Fibroblast of skin of scalp (primary cell): ENCODE results near the gene DHCR24.
"Not testable (repeated sequence)": the region's sequence is repeated elsewhere in the genome, so short reads cannot be mapped to it uniquely, and the experiment has no call there.

Experiments used
- DNase-seq: peaks from one replicate; pipeline ENCODE4 v3.0.0-alpha.2; 2013

DHCR24 gene

DNA sequence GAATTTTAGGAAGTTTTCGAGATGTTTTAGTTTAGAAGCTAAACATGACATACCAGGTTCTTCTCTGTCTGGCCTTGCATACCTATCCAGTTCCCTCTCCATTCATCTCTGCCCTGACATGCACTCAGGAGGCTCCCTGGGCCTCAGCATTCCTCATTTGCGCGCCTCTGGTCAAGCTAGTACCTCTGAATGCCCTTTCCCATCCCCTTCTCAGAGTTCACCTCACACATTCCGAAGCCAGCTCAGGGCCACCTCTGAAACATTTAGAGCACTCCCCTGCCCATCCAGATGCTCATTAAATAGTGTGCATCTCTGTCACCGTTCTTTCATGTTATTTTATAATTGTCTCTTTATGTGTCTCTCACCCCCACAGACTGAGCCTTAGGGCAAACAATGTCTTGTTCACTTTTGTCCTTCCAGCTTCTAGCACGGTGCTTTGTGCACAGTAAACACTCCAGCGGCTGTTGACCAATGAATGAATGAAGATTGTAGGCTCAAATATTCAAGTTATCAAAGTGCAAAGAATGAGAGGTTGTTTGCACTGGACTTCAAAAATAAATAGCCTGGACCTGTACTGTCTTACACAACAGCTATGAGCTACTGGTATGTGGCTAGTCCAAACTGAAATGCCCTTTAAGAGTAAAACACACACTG, 1.2 kb upstream of the DHCR24 start:
- DNase-seq = no peak

DNA sequence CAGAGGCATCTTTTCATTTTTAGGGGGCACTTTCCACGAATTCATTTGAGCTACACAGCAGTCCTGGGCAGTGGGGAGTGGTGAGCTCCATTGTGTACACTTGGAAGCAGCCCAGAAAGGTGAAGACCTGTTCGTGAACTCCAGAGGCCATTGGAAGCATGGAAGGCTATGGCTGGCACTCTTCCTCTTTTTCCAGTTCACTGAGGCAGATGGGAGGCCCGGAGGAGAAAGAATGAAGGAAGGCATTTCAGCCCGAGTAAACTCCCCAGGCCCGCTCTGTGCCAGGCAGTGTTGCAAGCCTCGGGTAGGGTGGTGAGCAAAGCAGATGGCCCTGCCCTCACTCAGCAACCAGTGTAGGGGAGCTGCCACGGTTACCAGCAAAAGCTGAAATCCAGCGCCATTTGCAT, 673 bp upstream of the DHCR24 start:
- DNase-seq = no peak

DNA sequence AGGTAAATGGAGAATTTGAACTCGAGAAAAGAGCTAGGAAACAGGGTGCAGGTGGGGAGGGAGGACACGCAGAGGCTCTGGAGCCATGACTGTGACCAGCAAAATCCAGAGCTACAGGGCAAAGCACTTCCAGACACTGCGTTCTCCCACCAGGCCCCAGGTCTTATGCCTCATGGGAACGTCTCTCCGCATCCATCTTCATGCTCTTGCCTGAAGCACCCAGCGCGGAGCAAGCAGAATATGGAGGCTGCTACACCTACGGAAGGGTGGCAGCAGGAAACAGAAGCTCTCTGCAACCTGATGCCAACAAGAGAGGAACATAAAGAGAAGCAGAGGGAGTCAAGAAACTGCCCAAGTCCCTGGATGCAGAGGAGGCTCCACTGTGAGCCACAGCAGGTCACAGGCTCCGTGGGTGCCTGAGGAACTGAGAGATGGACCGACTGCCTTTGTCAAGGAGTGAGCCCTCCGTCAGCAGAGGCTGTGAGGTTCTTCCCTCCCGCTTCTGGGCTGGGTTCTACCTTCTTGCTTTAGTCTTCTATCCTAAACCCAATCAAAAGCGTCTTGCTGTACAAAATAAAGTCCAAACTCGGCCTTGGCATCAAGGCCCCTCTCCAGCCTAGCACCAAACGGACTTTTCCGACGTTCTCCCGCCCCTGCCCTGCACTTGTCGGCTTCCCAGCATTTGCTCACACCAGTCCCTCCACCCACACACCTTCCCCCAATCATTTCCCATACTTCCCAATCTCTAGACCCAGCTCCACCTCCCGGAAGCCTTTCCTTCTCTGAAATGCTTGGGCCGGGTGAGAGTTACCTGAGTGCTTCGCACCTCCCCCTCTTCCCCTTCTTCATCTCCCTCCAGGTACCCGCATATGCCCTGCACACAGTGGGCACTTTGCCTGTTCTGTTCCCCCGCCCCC, 930 bp downstream of the DHCR24 start:
- DNase-seq = no peak

DNA sequence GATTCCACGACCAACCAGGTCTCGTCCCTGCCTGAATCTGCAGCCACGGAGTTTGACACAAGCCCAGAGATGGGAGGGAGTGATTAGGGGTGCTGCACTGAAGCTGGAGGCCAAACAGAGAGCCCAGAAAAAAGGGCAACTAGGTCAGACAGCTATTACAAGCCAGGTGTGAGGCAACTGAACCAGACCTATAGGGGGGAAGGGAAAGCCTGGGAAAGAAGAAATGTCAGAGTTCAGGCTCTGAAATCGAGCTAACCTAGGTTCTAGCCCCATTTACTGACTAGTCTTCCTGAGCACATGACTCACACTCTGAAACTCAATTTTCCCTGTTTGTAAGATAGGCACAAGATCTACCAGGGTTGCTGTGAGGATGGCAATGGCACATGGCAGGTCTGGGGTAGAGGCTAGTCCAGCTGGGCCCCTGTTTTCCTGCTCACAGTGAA, 1.7 kb downstream of the DHCR24 start:
- DNase-seq = no peak

DNA sequence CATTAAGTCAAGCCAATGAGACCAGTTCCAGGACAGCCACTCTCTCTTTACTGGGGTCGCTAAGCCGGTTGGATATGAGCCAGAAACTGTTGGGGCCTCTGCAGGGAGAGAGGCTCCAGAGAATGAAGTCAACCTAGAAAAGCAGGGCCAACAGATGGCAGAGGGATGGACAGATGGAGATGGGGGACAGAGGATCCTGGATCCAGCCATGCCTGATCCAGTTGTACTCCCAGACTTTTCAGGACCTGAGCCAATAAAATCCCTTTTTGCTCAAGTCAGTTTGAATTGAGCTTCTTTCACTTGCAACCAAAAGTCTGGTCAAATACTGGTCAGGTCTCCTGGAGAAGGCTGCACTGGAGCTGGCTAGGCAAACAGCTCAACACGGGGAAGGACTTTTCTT, 2.2 kb downstream of the DHCR24 start:
- no peak for DNase-seq

DNA sequence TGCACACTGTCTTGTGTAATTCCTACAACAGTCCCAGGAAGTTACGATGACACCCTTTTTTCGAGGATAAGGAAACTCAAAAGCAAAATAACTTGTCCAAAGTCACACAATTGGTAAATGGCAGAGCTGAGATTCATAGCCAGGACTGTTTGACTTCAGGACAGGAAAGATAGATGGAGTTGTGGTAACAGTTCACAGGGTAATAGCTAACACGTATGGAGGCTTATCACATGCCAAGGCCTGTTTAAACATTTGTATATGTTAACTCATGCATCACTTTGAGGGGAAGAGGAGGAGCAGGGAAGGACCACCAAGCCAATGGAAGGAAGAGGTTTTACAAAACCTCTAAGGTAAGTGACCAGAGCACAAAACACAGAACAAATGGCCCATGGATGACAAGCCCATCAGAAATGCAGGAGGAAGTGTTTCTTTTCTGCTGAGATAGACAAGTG, 2.8 kb downstream of the DHCR24 start:
- DNase-seq = no peak

DNA sequence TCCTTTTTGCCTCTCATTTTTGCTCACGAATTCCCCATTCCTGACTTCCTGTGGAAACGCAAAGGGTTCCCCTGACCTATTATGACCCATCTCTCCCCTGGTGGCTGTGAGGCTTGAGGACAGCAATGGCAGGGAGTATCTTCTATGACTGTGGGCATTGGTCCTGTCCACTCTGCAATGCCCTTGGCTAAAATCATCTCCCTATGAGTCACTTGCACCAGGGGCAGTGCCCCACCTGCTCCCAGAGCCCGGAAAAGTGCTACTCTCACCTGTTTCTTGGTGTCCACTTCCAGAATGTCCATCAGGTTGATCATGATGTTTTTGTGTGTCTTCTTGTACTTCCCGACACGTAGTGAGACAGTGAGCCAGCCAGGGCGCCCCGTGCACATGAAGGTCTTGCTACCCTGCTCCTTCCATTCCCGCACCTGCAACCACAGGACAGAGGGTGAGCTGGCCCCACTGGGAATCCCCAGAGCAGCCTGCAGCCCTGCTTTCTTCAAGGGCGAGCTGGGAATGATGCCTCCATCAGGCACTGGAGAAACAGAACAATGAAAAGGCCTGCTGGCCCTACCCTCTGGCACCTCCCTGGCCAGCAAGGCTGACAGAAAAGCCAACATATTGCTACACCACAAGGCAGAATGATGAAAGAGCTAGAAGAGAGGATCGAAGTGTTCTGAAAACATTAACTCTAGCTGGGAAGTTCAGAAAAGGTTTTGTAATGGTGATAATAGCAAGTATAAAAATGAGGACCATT, 3.5 kb downstream of the DHCR24 start:
- no peak for DNase-seq

DNA sequence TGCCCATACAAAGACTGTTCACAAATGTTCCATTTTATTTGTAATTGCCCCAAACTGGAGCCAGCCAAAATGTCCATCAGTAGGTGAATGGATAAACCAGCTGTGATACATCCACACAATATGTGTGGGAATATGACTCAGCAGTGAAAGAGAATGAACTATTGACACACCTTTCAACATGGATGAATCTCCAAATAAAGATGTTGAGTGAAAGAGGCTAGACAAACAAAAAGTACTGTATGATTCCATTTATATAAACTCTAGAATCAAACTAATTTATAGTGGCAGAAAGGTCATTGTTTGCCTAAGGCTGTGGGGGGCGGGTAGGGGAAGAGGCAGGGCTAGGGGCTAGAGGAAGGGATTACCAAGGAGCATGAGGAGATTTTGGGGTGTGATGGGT, 4.5 kb downstream of the DHCR24 start:
- no peak for DNase-seq

DNA sequence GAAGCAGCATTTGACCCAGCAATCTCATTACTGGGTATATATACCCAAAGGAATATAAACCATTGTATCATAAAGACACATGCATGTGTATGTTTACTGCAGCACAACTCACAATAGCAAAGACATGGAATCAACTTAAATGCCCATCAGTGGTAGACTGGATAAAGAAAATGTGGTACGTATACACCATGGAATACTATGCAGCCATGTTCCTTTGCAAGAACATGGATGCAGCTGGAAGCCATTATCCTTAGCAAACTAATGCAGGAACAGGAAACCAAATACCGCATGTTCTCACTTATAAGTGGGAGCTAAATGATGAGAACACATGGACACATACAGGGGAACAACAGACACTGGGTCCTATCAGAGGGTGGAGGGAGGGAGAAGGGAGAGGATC, 5.4 kb downstream of the DHCR24 start:
- not testable (repeated sequence) for DNase-seq

DNA sequence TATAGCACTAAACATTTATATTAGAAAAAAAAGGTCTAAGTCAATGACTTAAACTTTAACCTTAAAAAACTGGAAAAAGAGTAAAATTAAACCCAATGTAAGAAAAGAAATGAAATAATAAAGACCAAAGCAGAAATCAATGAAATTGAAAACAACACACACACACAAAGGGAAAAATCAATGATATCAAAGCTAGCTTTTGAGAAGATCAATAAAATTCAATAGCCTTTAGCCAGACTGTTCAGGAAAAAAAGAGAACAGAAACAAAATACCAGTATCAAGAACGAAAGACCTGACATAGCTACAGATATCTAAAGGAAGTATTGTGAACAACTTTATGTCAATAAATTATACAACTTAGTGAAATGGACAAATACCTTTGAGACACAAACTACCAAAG, 7.1 kb downstream of the DHCR24 start:
- DNase-seq = no peak

DNA sequence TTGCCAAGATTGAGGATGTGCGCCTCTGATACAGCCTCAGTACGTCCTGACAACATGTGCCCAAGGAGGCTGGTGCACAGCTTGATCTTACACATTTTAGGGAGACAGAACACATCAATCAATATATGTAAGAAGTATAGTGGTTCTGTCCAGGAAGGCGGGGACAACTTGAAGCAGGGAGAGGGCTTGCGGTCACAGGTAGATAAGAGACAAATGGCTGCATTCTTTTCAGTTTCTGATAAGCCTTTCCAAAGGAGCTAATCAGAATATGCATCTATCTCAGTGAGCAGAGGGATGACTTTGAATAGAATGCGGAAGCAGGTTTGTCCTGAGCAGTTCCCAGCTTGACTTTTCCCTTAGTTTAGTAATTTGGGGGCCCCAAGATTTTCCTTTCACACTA, 10.2 kb downstream of the DHCR24 start:
- no peak for DNase-seq

DNA sequence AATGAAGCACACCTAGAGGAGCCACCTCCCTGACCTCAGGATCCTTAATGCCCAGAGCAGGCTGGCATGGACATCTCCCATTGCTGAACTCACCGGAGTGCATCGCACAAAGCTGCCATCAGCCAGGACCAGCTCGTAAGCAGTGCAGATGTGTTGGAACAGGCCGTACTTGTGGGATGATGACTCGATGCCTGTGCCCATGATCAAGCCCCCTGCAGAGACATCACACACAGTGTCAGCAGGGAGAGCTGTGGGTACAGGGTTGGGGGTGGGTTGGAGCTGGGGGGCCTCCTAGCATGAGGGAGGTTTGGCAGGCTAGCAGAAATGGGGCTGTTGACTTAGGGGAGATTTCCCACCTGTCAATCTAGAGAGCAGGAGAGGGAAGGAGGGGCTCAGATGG, 12.0 kb downstream of the DHCR24 start:
- DNase-seq = no peak

DNA sequence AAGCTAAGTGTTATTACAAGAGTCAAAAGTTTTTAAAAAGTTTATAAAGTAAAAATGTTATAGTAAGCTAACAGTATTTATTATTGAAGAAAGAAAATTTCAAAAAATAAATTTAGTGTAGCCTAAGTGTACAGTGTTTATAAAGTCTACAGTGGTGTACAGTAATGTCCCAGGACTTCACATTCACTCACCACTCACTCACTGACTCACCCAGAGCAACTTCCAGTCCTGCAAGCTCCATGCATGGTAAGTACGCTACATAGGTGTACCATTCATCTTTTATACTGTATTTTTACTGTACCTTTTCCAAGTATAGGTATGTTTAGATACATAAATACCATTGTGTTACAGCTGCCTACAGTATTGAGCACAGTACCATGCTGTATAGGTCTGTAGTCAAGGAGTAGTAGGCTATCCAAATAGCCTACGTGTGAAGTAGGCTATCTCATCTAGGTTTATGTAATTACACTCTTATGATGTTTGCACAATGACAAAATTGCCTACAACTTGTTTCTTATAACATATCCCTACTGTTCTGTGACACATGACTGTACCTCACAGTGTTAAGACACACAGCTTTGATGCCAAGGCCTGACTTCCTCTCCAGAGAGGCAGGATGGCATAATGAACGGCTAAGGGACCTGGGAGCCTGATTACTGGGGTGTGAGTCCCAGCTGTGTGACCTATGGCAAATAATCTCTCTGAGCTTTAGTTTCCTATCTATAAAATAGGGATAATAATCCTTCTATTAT, 12.7 kb downstream of the DHCR24 start:
- DNase-seq = no peak

DNA sequence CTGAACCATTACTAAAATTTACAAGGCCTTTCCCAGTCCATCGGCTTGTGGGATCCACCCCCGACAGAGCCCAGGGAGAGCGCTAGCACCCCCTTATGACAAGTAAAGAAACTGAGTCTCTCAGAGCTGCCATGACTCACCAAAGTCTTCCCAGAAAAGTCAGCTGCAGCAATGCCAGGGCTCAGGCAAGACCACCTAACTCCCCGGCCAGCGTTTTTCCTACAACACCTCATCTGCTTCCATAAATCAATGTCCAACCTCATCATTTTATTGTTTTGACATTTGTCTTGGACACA, 15.0 kb downstream of the DHCR24 start:
- no peak for DNase-seq

DNA sequence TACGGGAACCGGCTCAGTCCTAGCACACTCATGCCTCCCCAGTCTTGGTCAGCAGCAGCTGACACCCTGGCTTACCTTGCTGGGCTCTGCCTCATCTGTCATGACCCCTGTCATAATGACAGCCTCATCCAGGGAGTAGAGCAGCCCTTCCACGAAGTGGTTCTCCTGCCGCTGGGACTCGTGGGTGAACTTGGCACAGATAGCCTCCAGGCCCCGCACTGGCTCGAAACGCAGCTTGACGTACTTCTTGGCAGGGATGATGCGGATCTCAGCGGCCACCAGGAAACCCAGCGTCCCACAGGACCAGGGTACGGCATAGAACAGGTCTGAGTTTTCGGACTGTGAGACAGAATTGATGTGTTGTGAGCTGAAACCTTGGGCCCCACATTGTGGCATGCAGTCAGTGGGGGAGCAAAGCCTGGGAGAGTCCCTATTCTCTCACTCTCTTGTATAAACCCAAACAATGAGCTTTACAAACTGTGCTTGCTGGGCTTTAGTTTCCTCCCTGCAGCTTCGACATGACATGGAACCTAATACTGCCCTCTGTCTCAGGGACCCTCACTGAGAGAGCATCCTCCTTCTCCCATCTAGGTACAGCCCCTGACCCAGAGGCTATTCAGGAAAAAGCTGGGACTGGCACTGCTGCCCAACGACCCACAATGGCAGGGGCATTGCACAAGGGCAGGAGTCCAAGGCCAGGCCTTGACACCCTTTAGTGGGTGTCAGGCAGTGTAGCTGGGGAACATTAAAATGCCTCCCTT, 15.5 kb downstream of the DHCR24 start:
- no peak for DNase-seq

DNA sequence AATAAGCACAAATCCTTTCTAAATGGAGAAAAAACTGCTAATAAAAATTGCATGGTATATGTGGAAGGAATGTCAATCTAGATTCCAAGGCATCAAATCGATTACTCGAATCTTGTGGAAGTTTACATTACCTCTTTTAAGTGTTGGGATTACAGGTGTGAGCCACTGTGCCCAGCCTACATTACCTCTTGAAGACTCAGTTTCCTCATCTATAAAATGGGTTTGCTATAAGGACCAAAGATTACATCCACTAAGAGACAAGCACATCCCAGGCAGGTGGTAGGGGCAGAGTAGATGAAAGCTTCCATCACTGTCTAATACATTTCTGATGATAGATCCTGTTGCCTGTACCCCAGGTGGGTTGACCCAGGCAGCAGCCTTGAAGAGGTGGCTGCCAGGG, 16.1 kb downstream of the DHCR24 start:
- DNase-seq = no peak

DNA sequence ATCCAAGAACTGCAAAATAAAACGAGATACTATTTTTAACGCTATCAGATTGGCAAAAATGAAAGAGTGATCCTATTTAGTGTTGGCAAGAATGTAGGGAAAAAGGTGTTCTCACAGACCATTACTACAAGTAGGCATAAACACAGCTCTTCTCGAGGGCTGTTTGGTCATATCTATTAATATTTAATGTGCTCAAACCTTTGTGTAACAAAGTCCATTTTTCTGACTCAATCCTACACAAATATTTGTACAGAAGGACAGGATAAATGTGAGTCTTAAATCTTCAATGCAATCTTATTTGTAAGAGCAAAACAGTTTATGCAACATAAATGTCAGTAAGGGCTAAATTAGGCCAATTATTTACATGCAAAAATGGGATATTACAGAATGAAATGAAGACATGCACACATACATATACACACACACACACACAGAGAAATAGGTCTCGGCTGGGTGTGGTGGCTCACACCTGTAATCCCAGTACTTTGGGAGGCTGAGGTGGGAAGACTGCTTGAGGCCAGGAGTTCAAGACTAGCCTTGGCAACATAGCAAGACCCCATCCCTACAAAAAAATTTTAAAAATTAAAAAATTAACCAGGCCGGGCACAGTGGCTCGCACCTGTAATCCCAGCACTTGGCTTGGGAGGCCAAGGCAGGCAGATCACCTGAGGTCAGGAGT, 17.7 kb downstream of the DHCR24 start:
- DNase-seq = no peak

DNA sequence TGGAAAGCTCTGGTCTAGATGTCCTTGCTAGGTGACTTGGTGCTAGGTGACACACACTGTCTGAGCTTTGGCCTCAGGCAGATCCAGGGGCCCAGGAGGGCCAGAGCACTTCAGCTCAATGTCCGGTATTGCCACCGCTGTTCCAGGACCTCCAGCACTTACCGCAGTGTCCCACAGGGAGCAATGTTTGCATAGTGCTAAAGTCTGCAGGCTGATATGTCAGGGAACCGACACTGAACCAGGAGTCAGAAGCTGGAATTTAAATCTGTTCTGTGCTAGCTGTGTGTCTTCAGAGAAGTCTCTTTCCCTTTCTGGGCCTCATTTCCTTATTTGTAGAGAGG, 19.3 kb downstream of the DHCR24 start:
- DNase-seq = no peak

DNA sequence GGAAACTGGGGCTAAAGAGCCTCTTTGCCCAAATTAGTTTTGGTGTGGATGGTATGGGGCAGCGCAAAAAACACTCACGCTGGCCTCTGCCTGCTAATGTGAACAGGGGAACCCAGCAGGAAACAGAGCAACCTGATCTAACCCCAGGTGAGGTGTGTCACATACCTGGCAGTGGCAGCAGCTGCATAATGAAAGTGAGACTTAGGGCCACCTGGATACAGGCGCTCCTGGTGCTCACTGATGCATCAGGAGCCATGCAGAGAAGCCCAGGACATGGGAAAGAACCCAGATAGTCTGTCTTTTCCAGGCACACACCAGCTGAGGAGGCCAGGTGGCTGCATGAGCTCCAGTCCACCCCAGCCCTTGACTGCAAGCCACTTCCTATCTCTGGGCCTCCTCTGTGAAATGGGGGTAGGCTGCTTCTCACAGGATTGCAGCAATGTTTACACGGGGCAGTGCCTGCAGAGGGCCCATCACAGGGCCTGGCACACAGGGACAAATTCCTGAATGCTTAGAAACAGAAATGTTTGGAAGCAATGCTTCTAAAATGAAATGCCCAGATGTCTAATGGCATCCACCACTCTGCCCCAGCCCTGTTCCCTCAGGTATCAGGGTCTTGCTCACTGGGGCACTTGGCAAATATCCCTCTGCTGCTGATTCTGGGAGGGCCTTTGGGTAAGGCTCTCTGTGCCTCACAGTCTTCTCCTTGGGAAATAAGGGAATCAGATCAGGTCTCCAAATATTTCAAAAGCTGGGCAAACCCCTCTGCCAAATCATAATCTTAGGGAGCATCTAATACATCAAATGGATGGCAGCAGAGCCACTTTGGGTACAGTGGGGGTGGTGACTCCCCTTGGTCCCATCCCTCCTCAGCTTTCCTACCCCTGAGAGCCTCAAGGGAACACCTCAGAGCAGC, 19.9 kb downstream of the DHCR24 start:
- DNase-seq = no peak
